Measurements from ENCODE around the gene TLK1. TPM values are rescaled to one million over a fixed set of nuclear protein-coding genes. Genes with fewer than 3 reads are reported as not detected.

Gene TLK1
- total RNA-seq, 1 donor from 2014 or later, result 26.3 TPM

DNA sequence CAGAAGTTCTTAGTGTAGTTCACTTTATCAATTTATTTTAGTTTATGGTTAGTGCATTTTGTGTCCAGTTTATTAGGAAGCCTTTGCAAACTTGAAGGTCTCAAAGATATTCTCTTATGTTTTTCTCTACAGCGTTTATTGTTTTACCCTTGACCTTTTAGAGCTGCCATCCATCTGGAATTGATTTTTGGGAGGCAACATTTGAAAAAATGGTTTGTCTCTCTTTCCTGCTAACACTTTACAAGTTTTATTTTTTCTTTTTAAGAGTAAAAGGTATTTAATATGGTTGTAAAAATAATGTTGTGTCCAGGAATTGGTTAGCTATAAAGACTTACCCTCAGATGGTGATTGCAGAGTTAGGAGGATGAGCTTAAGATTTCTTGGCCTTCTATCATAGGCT lies 217.7 kb downstream of the TLK1 start:
- intact Hi-C loops (cut with micrococcal nuclease), result no loop called here
- Histone ChIP-seq H3K27me3 (ENCODE audit: low read depth) (no peaks in the 10 kb centered on the region), H3K9me3 (replicated peaks) (no peaks in the 10 kb centered on the region), H3K36me3 (no peaks in the 10 kb centered on the region), H3K27ac (replicated peaks) (no peak overlapping the region), H3K4me3 (no peak overlapping the region), H3K4me1 (peaks cover 47% of the 10 kb centered on the region)
- no peak for DNase-seq
- no peak for TF ChIP-seq CTCF (IDR thresholded peaks at IDR 0.05; ENCODE audit: borderline replicate concordance)

DNA sequence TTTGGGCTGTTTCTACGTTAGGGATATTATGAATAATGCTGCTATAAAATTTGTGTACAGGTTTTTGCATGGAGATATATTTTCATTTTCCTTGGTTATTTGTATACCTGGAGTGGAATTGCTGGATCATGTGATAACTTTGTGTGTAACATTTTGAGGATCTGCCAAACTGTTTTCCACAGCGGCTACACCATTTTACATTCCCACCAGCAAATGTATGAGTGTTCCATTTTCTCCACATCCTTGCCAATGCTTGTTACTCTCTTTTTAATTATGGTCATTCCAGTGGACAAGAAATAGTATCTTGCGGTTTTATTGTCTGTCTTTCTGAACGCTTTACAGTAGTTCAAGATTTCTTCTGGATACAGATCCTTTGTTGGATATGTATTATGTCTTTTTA lies 218.1 kb downstream of the TLK1 start:
- intact Hi-C loops (cut with micrococcal nuclease), result no loop called here
- H3K4me3 ChIP-seq, result no peak overlapping the region
- no peaks in the 10 kb centered on the region for H3K36me3 ChIP-seq
- H3K9me3 ChIP-seq (replicated peaks), result no peaks in the 10 kb centered on the region
- no peak overlapping the region for H3K27ac ChIP-seq (replicated peaks)
- no peak for DNase-seq
- no peak for TF ChIP-seq CTCF (IDR thresholded peaks at IDR 0.05; ENCODE audit: borderline replicate concordance)
- H3K27me3 ChIP-seq (ENCODE audit: low read depth), result no peaks in the 10 kb centered on the region
- H3K4me1 ChIP-seq, result peaks cover 51% of the 10 kb centered on the region

Other genes starting within 250 kb of the TLK1 start
- 61.5 TPM for gene GORASP2, start 231.6 kb downstream of the TLK1 start, total RNA-seq

Measured in left ventricle myocardium inferior (tissue), 1 donor.